B cell (primary cell): ENCODE results near the gene TPGS2. TPM values are rescaled to one million over a fixed set of nuclear protein-coding genes. Genes with fewer than 3 reads are reported as not detected.
"Not testable (repeated sequence)": the region's sequence is repeated elsewhere in the genome, so short reads cannot be mapped to it uniquely, and the experiment has no call there.

ENCODE experiments used
- ATAC-seq: fragments of 200-7000 bp; cut with Tn5 transposase; one replicate; pipeline ENCODE4 v1.10.0; 2021; ENCODE audit warnings: low read depth, mild to moderate bottlenecking, moderate number of reproducible peaks, moderate library complexity
- CTCF ChIA-PET: fragments of 350-600 bp; sonication (Branson Sonifier 250); formaldehyde crosslinking; loops from one replicate; lab custom pipeline; 2021; ENCODE audit warnings: antibody characterized with exemption, inconsistent platforms; lab: Charles Lee
- POLR2A ChIA-PET: fragments of 350-600 bp; sonication (Branson Sonifier 250); formaldehyde crosslinking; loops from one replicate; lab custom pipeline; 2021; ENCODE audit warnings: antibody characterized with exemption; lab: Charles Lee
- DNase-seq: peaks from one replicate; pipeline ENCODE4 v3.0.0; 2013
- H2AFZ ChIP-seq: 2 replicates; pipeline ENCODE4 v1.6.1; 2012; ENCODE audit warnings: mild to moderate bottlenecking, low read depth, low read length; ENCODE audit not compliant: insufficient read depth, poor library complexity, severe bottlenecking
- H3K27ac ChIP-seq, 2 donors: 1 replicate in 1 of 2; 2 replicates in 1 of 2; pipeline ENCODE4 v1.5.1; 2012 to 2013; ENCODE audit warnings: low read length in 2 of 2, mild to moderate bottlenecking in 2 of 2, moderate library complexity in 1 of 2
- H3K27me3 ChIP-seq, 4 experiments: fragments of 200-600 bp in 1 of 4; sonication (generic) in 1 of 4; replicated peaks in 1 of 4; 1 replicate in 2 of 4; 2 replicates in 2 of 4; pipeline versions ENCODE4 v1.6.1 to v1.7.0; 2013 to 2016; ENCODE audit warnings: low read length in 3 of 4, mild to moderate bottlenecking in 2 of 4, mixed read lengths in 1 of 4, moderate library complexity in 1 of 4; ENCODE audit not compliant: insufficient read depth in 4 of 4, control insufficient read depth in 3 of 4; ENCODE audit errors: control extremely low read depth in 1 of 4
- H3K36me3 ChIP-seq, 2 experiments: replicated peaks in 1 of 2; 1 replicate in 1 of 2; 2 replicates in 1 of 2; pipeline versions ENCODE4 v1.6.1 to v1.7.1; 2013; ENCODE audit warnings: low read length in 1 of 2; ENCODE audit not compliant: insufficient read depth in 2 of 2, control insufficient read depth in 1 of 2; ENCODE audit errors: control extremely low read depth in 1 of 2, extremely low read depth in 1 of 2
- H3K4me1 ChIP-seq, 2 donors: fragments of 200-600 bp in 1 of 2; sonication (generic) in 1 of 2; 1 replicate in 1 of 2; 2 replicates in 1 of 2; pipeline versions ENCODE4 v1.5.1 to v1.6.1; 2013 to 2017; ENCODE audit warnings: low read length in 2 of 2; ENCODE audit not compliant: control insufficient read depth in 2 of 2, insufficient read depth in 2 of 2
- H3K4me2 ChIP-seq: replicated peaks from 2 replicates; pipeline ENCODE3; 2012; ENCODE audit warnings: mild to moderate bottlenecking, low read depth, low read length; ENCODE audit not compliant: poor library complexity, severe bottlenecking
- H3K4me3 ChIP-seq, 5 experiments: fragments of 200-600 bp in 1 of 5; sonication (generic) in 1 of 5; 1 replicate in 3 of 5; 2 replicates in 2 of 5; pipeline versions ENCODE4 v1.5.1 to v1.7.0; 2011 to 2016; ENCODE audit warnings: low read length in 4 of 5, mild to moderate bottlenecking in 4 of 5, low read depth in 2 of 5, control low read depth in 1 of 5, moderate library complexity in 1 of 5; ENCODE audit not compliant: insufficient read depth in 1 of 5; ENCODE audit errors: control extremely low read depth in 1 of 5, extremely low read depth in 1 of 5
- H3K79me2 ChIP-seq: fragments of 200-600 bp; sonication (generic); one replicate; pipeline ENCODE4 v1.6.0; 2016; ENCODE audit warnings: low read length; ENCODE audit not compliant: control insufficient read depth, insufficient read depth
- H3K9ac ChIP-seq: fragments of 200-600 bp; sonication (generic); 2 replicates; pipeline ENCODE4 v1.6.1; 2017; ENCODE audit warnings: mild to moderate bottlenecking, low read length, moderate library complexity
- H3K9me3 ChIP-seq, 3 donors: one replicate each; pipeline versions ENCODE4 v1.6.1 to v1.7.1; 2013; ENCODE audit warnings: low read length in 2 of 3; ENCODE audit not compliant: control insufficient read depth in 2 of 3, insufficient read depth in 1 of 3; ENCODE audit errors: control extremely low read depth in 1 of 3
- H4K20me1 ChIP-seq: 2 replicates; pipeline ENCODE4 v1.6.0; 2012; ENCODE audit warnings: mild to moderate bottlenecking, low read length; ENCODE audit not compliant: insufficient read depth, control insufficient read depth, poor library complexity, severe bottlenecking
- H3K27ac Mint-ChIP-seq: one replicate; pipeline ENCODE4 v1.8.0; 2021; ENCODE audit warnings: mixed read lengths
- H3K27me3 Mint-ChIP-seq: one replicate; pipeline ENCODE4 v1.8.0; 2021; ENCODE audit warnings: mixed read lengths
- H3K4me1 Mint-ChIP-seq: one replicate; pipeline ENCODE4 v1.8.0; 2021; ENCODE audit warnings: mixed read lengths
- H3K4me3 Mint-ChIP-seq: one replicate; pipeline ENCODE4 v1.8.0; 2021; ENCODE audit warnings: mixed read lengths
- H3K9me3 Mint-ChIP-seq: one replicate; pipeline ENCODE4 v1.8.0; 2022; ENCODE audit warnings: mixed read lengths; ENCODE audit not compliant: insufficient read depth
- CTCF ChIP-seq: fragments of 200-600 bp; IDR thresholded peaks from one replicate; pipeline ENCODE4 v1.8.0; 2022; ENCODE audit warnings: antibody characterized with exemption, mild to moderate bottlenecking
- EZH2 ChIP-seq: IDR thresholded peaks from 2 replicates; pipeline ENCODE4 v1.6.1; 2012; ENCODE audit warnings: borderline replicate concordance, low read depth, mild to moderate bottlenecking, moderate library complexity, low read length; ENCODE audit not compliant: insufficient read depth, poor library complexity, severe bottlenecking
- WGBS: methylation state at CpG from one replicate; pipeline ENCODE4 v1.1.5; 2013; ENCODE audit warnings: missing lambda C conversion rate; ENCODE audit not compliant: insufficient coverage; 5-methylcytosine and 5-hydroxymethylcytosine counted together
- intact Hi-C: fragments of 100-400 bp; cut with micrococcal nuclease; formaldehyde crosslinking; loops from one replicate; pipeline ENCODE4 v1.10.0; 2022
- polyA plus RNA-seq: library from polyadenylated mRNA; depleted of rRNA; stranded (reverse); fragments of >200 nt; gene quantifications from 2 replicates; pipeline ENCODE4 v1.2.3, GENCODE V29; 2012
- total RNA-seq, 2 donors: library from RNA; stranded (reverse); fragments of 120-200 nt in 1 of 2; gene quantifications; 1 replicate in 1 of 2; 2 replicates in 1 of 2; pipeline versions ENCODE4 v1.2.3 to v1.2.4, GENCODE V29; 2013 to 2022

Gene TPGS2
- total and polyA plus RNA-seq, 2 donors (not counting 1 experiment from before 2014, with no cell fraction given) = 45.2 to 50.9 TPM

DNA sequence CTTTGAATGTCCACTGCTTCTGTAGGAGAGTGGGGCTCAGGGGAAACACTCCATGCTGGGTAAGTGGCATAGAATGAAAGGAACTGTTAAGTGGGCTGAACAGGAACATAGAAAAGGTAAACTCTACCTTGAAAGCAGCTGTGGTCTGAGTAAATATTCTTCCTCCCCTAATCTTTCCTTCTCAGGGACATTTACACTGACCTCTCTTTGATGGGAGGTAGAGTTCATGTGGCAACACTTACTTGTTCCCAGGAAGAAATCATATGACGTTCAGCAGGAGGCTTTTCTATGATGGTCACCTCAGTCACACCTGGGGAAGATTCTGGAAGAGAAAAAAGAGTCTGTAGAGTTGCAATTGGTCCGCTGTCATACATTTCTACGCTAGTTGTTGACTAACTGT lies 10.2 kb downstream of the TPGS2 start:
- ATAC-seq = no peak
- H3K27me3 Mint-ChIP-seq = no peaks in the 10 kb centered on the region
- no peaks in the 10 kb centered on the region for H3K4me1 ChIP-seq
- 100% methylated on average over 1 of the region's 3 CpGs for WGBS
- peaks cover 1 to 26% of the 10 kb centered on the region in 2 experiments for H3K36me3 ChIP-seq
- no peaks in the 10 kb centered on the region for H3K9me3 ChIP-seq
- no peaks in the 10 kb centered on the region for H3K27me3 ChIP-seq
- no peaks in the 10 kb centered on the region for H3K4me1 Mint-ChIP-seq
- H3K9ac ChIP-seq = no peak overlapping the region
- no peaks in the 10 kb centered on the region for H4K20me1 ChIP-seq
- no peaks in the 10 kb centered on the region for H3K9me3 Mint-ChIP-seq
- intact Hi-C loops = no loop called here
- H3K4me3 ChIP-seq = no peak overlapping the region
- H3K79me2 ChIP-seq = peaks cover 12% of the 10 kb centered on the region
- no peak overlapping the region for H3K4me3 Mint-ChIP-seq
- no peak for DNase-seq
- TF ChIP-seq EZH2 (no peak), CTCF (no peak)
- POLR2A ChIA-PET = no interaction called here
- H3K27ac ChIP-seq = no peak overlapping the region
- H3K4me2 ChIP-seq = no peak overlapping the region
- CTCF ChIA-PET = interaction anchor here (0.7 to 1.1 kb wide), 2 partner anchors 11 to 106 kb away, joined by 3 to 4 read pairs; no protein-coding TSS in a partner anchor
- H2AFZ ChIP-seq = no peak overlapping the region
- H3K27ac Mint-ChIP-seq = no peak overlapping the region

- ATAC-seq (no peak), DNase-seq (no peak)
- intact Hi-C loops = no loop called here
- no peaks in the 10 kb centered on the region for H3K27me3 ChIP-seq
- ChIA-PET CTCF (interaction anchor here (0.9 kb wide), 1 partner anchor 11 kb away, joined by 3 read pairs; no protein-coding TSS in a partner anchor), POLR2A (no interaction called here)
- no peak overlapping the region for H3K9ac ChIP-seq
- no peak overlapping the region for H3K27ac Mint-ChIP-seq
- H3K4me1 ChIP-seq = no peaks in the 10 kb centered on the region
- TF ChIP-seq EZH2 = no peak
- no peak for TF ChIP-seq CTCF
- WGBS = 86% methylated on average over 1 of the region's 1 CpG
- H3K9me3 ChIP-seq = no peaks in the 10 kb centered on the region
- H3K4me2 ChIP-seq = no peak overlapping the region
- no peaks in the 10 kb centered on the region for H3K9me3 Mint-ChIP-seq
- no peaks in the 10 kb centered on the region for H3K4me1 Mint-ChIP-seq
- H3K79me2 ChIP-seq = peaks cover 7% of the 10 kb centered on the region
- no peaks in the 10 kb centered on the region for H3K27me3 Mint-ChIP-seq
- no peaks in the 10 kb centered on the region for H4K20me1 ChIP-seq
- no peak overlapping the region for H3K27ac ChIP-seq
- peaks cover 1 to 26% of the 10 kb centered on the region in 2 experiments for H3K36me3 ChIP-seq
- H3K4me3 ChIP-seq = no peak overlapping the region
- H3K4me3 Mint-ChIP-seq = no peak overlapping the region
- H2AFZ ChIP-seq = no peak overlapping the region
These were observed 11.8 kb downstream of the TPGS2 start for GRCh38 chr18:36817039-36817438.

GRCh38 chr18:36816096-36816495 lies 12.7 kb downstream of the TPGS2 start:
- intact Hi-C loops, H3K79me2 ChIP-seq, H3K9me3 Mint-ChIP-seq, H3K27ac ChIP-seq, DNase-seq, POLR2A ChIA-PET, H3K4me1 Mint-ChIP-seq, H3K27ac Mint-ChIP-seq, H4K20me1 ChIP-seq, H3K4me2 ChIP-seq, H2AFZ ChIP-seq, H3K9ac ChIP-seq, H3K4me3 ChIP-seq, ATAC-seq, H3K4me3 Mint-ChIP-seq, H3K27me3 Mint-ChIP-seq, H3K4me1 ChIP-seq, CTCF ChIA-PET, H3K9me3 ChIP-seq, H3K27me3 ChIP-seq: not testable (repeated sequence)
- peaks cover 1 to 26% of the 10 kb centered on the region in 2 experiments for H3K36me3 ChIP-seq
